SK-MEL-5 (cell line): ENCODE measurements around the gene PLCH2. TPM values are rescaled to one million over a fixed set of nuclear protein-coding genes. Genes with fewer than 3 reads are reported as not detected.

Source experiments
- DNase-seq: peaks from one replicate; pipeline ENCODE4 v3.0.0-alpha.2; 2016; ENCODE audit warnings: low read depth, low spot score
- in situ Hi-C: cut with HindIII; loops from 2 replicates; pipeline ENCODE4 v1.10.0; 2016; ENCODE audit warnings: low sequenced_read_pairs, high pct_unique_total_duplicates, low pct_unique_long_range_greater_than_20kb
- total RNA-seq: library from RNA; depleted of rRNA; stranded (reverse); fragments of >200 nt; shearing (Covaris generic); gene quantifications from 2 replicates; pipeline ENCODE4 v1.2.3, GENCODE V29; 2014

The PLCH2 gene
- total RNA-seq, 1 experiment from 2014 or later: not detected

GRCh38 chr1:2469103-2469940 is 6.8 kb upstream of the PLCH2 start:
- no peak for DNase-seq
- in situ Hi-C loops: no loop called here

GRCh38 chr1:2470290-2471158 is 5.6 kb upstream of the PLCH2 start:
- in situ Hi-C loops: no loop called here

GRCh38 chr1:2471159-2471471 is 5.0 kb upstream of the PLCH2 start:
- in situ Hi-C loops: no loop called here
- DNase-seq: no peak

More at GRCh38 chr1:2470290-2471158, 5.6 kb upstream of the PLCH2 start:
- no peak for DNase-seq

GRCh38 chr1:2471587-2472001 is 4.5 kb upstream of the PLCH2 start:
- in situ Hi-C loops: no loop called here
- DNase-seq: no peak

GRCh38 chr1:2472109-2472508 is 4.0 kb upstream of the PLCH2 start:
- DNase-seq: no peak
- in situ Hi-C loops: no loop called here

- no peak for DNase-seq
- in situ Hi-C loops: no loop called here
Observed at GRCh38 chr1:2472561-2473177, 3.4 kb upstream of the PLCH2 start.

GRCh38 chr1:2473198-2473597 is 2.9 kb upstream of the PLCH2 start:
- in situ Hi-C loops: no loop called here
- no peak for DNase-seq

- no peak for DNase-seq
- in situ Hi-C loops: no loop called here
Observed at GRCh38 chr1:2474104-2474844, 1.8 kb upstream of the PLCH2 start.

GRCh38 chr1:2474933-2475371 is 1.1 kb upstream of the PLCH2 start:
- DNase-seq: no peak
- in situ Hi-C loops: no loop called here

- DNase-seq: no peak
- in situ Hi-C loops: no loop called here
Observed at GRCh38 chr1:2475571-2475970, 518 bp upstream of the PLCH2 start.

- DNase-seq: no peak
- in situ Hi-C loops: no loop called here
Observed at GRCh38 chr1:2477309-2477708, 1.2 kb downstream of the PLCH2 start.

GRCh38 chr1:2477791-2478499 is 1.9 kb downstream of the PLCH2 start:
- in situ Hi-C loops: no loop called here
- no peak for DNase-seq

GRCh38 chr1:2479186-2479585 is 3.1 kb downstream of the PLCH2 start:
- no peak for DNase-seq
- in situ Hi-C loops: no loop called here

- in situ Hi-C loops: no loop called here
- no peak for DNase-seq
Observed at GRCh38 chr1:2479618-2480017, 3.5 kb downstream of the PLCH2 start.

GRCh38 chr1:2480236-2480985 is 4.3 kb downstream of the PLCH2 start:
- in situ Hi-C loops: no loop called here
- no peak for DNase-seq

GRCh38 chr1:2480986-2481364 is 4.9 kb downstream of the PLCH2 start:
- in situ Hi-C loops: no loop called here
- DNase-seq: no peak

GRCh38 chr1:2481885-2482284 is 5.8 kb downstream of the PLCH2 start:
- in situ Hi-C loops: no loop called here
- DNase-seq: no peak
